Right lobe of liver (tissue), 6 donors: Measurements from ENCODE around the gene BCO2. TPM values are rescaled to one million over a fixed set of nuclear protein-coding genes. Genes with fewer than 3 reads are reported as not detected.
A peak's percentile ranks its signal among the peaks of the same experiment; 100 is the strongest.

Experiments used
- ATAC-seq, 4 donors: fragments of 200-7000 bp; cut with Tn5 transposase; one replicate each; pipeline ENCODE4 v1.9.1; 2020; ENCODE audit warnings: mild to moderate bottlenecking in 4 of 4, moderate library complexity in 4 of 4
- DNase-seq, 3 donors: peaks; one replicate each; pipeline ENCODE4 v3.0.0-alpha.2; 2020
- H3K27ac ChIP-seq, 3 donors: fragments of 200-600 bp; one replicate each; pipeline ENCODE4 v1.8.0; 2022
- H3K27me3 ChIP-seq, 2 donors: fragments of 200-600 bp; one replicate each; pipeline ENCODE4 v1.8.0; 2022
- H3K36me3 ChIP-seq, 4 donors: fragments of 200-600 bp; sonication (generic) in 1 of 4; one replicate each; pipeline versions ENCODE4 v1.5.1 to v1.8.0; 2017 to 2022; ENCODE audit warnings: control low read depth in 1 of 4
- H3K4me1 ChIP-seq, 4 donors: fragments of 200-600 bp; sonication (generic) in 1 of 4; one replicate each; pipeline versions ENCODE4 v1.5.1 to v1.8.0; 2017 to 2022; ENCODE audit warnings: control low read depth in 1 of 4
- H3K4me3 ChIP-seq, 3 donors: fragments of 200-600 bp; one replicate each; pipeline ENCODE4 v1.8.0; 2022
- H3K9me3 ChIP-seq, 4 donors: fragments of 200-600 bp; sonication (generic) in 1 of 4; one replicate each; pipeline versions ENCODE4 v1.5.1 to v1.8.0; 2017 to 2022; ENCODE audit warnings: control low read depth in 1 of 4
- POLR2A ChIP-seq: fragments of 450-650 bp; IDR thresholded peaks from one replicate; pipeline ENCODE4 v1.6.1; 2017; ENCODE audit warnings: antibody characterized with exemption, mild to moderate bottlenecking
- WGBS: methylation state at CpG from one replicate; pipeline ENCODE4 v1.1.6; 2018; ENCODE audit warnings: low coverage, low lambda C conversion rate; ENCODE audit not compliant: insufficient coverage; ENCODE audit errors: missing lambda C conversion rate; 5-methylcytosine and 5-hydroxymethylcytosine counted together
- intact Hi-C, 2 donors: fragments of 100-400 bp; cut with DNase I; formaldehyde crosslinking; loops; one replicate each; pipeline versions ENCODE4 v1.11.2 to v1.14.1; 2022
- total RNA-seq, 6 experiments: library from RNA; depleted of rRNA in 2 of 6; stranded (reverse); fragments of >200 nt in 2 of 6; fragmentation: NEBNext Ultra II Directional in 3 of 6; extraction: Animal tissue kit (Norgen Biotek cat#: 25700) in 3 of 6; gene quantifications; one replicate each; pipeline versions ENCODE4 v1.1.0 to v1.2.4, GENCODE V29; 2016 to 2023
- TF ChIP-seq, protein P1 (sequence below), 4 donors: fragments of 200-600 bp in 3 of 4; fragments of 450-650 bp in 1 of 4; IDR thresholded peaks; one replicate each; pipeline versions ENCODE4 v1.5.1 to v1.8.0; 2016 to 2022; ENCODE audit warnings: antibody characterized with exemption in 4 of 4, mild to moderate bottlenecking in 2 of 4
- donor health status: DM: no; HTN: yes; CAD: no.
- donor health status: DM: no; HTN: no; CAD: no.
- donor health status: DM: no; HTN: no; CAD: no.
- donor health status: DM: no; HTN: yes; CAD: no.
- donor health status: DM: no; HTN: yes; CAD: no.

Gene BCO2
- total RNA-seq, 6 experiments from 2014 or later: 33.3 to 118 (median 75.5) TPM

GRCh38 chr11:112235750-112236390 lies 60.6 kb downstream of the BCO2 start:
- DNase-seq (no peak), ATAC-seq (no peak)
- no peaks in the 10 kb centered on the region for H3K27me3 ChIP-seq
- TF ChIP-seq, protein P1, sequence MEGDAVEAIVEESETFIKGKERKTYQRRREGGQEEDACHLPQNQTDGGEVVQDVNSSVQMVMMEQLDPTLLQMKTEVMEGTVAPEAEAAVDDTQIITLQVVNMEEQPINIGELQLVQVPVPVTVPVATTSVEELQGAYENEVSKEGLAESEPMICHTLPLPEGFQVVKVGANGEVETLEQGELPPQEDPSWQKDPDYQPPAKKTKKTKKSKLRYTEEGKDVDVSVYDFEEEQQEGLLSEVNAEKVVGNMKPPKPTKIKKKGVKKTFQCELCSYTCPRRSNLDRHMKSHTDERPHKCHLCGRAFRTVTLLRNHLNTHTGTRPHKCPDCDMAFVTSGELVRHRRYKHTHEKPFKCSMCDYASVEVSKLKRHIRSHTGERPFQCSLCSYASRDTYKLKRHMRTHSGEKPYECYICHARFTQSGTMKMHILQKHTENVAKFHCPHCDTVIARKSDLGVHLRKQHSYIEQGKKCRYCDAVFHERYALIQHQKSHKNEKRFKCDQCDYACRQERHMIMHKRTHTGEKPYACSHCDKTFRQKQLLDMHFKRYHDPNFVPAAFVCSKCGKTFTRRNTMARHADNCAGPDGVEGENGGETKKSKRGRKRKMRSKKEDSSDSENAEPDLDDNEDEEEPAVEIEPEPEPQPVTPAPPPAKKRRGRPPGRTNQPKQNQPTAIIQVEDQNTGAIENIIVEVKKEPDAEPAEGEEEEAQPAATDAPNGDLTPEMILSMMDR (IDR thresholded peaks at IDR 0.05): no peak
- TF ChIP-seq POLR2A: no peak
- H3K4me3 ChIP-seq: no peak overlapping the region
- no peaks in the 10 kb centered on the region for H3K4me1 ChIP-seq
- no peak overlapping the region for H3K27ac ChIP-seq
- intact Hi-C loops: no loop called here
- 82% methylated on average over 6 of the region's 8 CpGs for WGBS
- peaks cover 10 to 65% (median 29%) of the 10 kb centered on the region in 4 donors for H3K36me3 ChIP-seq
- H3K9me3 ChIP-seq: no peaks in the 10 kb centered on the region

DNA sequence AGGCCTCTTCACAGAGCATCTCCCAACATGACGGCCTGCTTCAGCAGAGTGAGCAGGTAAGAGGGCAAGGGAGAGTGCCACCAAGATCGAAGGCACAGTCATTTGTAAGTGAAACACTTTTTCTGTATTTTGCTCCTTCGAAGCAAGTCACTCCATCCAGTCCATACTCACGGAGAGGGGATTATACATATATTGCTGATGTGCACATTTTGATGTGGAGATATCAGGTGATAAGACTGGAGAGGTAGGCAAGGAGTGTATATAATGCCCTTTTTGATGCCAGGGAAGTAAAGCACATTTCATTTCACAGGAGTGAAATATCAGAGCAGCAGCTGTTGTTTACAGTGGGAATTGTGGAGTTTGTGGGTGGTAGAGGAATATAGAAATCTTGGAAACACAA lies 62.1 kb downstream of the BCO2 start:
- no peak for DNase-seq
- H3K9me3 ChIP-seq: no peaks in the 10 kb centered on the region
- TF ChIP-seq, protein P1 (IDR thresholded peaks at IDR 0.05): no peak
- TF ChIP-seq POLR2A: no peak
- ATAC-seq: no peak
- H3K4me3 ChIP-seq: no peak overlapping the region
- no peaks in the 10 kb centered on the region for H3K27me3 ChIP-seq
- intact Hi-C loops: no loop called here
- H3K4me1 ChIP-seq: no peaks in the 10 kb centered on the region
- H3K27ac ChIP-seq: no peak overlapping the region
- 92% methylated on average over 3 of the region's 4 CpGs for WGBS
- peaks cover 10 to 59% (median 28%) of the 10 kb centered on the region in 4 donors for H3K36me3 ChIP-seq

DNA sequence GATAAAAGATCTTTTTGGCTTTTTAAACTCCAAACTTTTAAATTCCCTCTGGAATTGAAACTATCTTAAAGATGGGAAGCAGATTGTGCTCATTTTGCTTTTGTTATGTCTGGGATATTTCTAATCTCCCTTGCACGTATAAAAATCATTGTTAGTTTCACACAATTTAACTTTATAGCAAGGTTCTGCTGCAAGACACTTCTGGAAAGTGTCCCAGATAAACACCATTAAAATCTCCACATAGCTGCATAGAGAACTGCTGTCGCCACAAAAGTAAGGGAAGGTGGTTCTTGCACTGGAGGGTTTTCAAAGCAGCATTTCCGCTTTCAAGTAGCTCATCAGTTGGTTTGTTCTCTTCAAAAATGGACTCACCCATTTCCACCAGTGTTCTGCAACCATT lies 62.7 kb downstream of the BCO2 start:
- H3K4me3 ChIP-seq: no peak overlapping the region
- no peaks in the 10 kb centered on the region for H3K4me1 ChIP-seq
- no peak overlapping the region for H3K27ac ChIP-seq
- H3K36me3 ChIP-seq: peaks cover 10 to 53% (median 28%) of the 10 kb centered on the region in 4 donors
- ATAC-seq (no peak), DNase-seq (no peak)
- WGBS: 79% methylated on average over 3 of the region's 3 CpGs
- no peaks in the 10 kb centered on the region for H3K27me3 ChIP-seq
- intact Hi-C loops: no loop called here
- no peak for TF ChIP-seq POLR2A
- no peaks in the 10 kb centered on the region for H3K9me3 ChIP-seq

DNA sequence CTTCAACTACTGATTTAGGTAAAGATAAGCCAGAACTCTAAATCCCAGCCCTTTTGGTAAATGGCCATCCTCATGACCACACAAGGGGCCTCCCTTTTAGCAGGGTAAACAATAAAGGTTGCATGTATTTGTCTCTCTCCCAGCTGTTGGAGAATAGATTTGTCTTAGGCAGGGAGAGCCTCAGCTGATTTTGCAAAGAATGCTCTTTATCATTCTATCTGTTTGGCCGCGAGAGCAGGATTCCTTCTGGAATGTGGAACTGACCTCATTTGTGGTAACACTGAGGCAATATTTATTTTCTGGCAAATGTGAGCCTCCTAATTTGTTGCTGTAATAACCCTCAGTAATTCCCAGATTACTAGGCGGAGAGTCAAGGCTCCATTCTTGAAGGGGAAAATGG lies 66.2 kb downstream of the BCO2 start:
- DNase-seq: no peak
- Histone ChIP-seq H3K27ac (peak overlapping the region in 1 of 3 donors; percentile 20), H3K4me3 (no peak overlapping the region), H3K4me1 (no peaks in the 10 kb centered on the region), H3K36me3 (peaks cover 4 to 22% (median 15%) of the 10 kb centered on the region in 4 donors), H3K27me3 (no peaks in the 10 kb centered on the region), H3K9me3 (no peaks in the 10 kb centered on the region)
- peak in 2 of 4 donors; percentile 66 to 74 for ATAC-seq
- intact Hi-C loops: no loop called here
- TF ChIP-seq, protein P1 (IDR thresholded peaks at IDR 0.05): no peak
- no peak for TF ChIP-seq POLR2A
- WGBS: 47% methylated on average over 3 of the region's 3 CpGs

- 47% methylated on average over 4 of the region's 4 CpGs for WGBS
- intact Hi-C loops: no loop called here
- H3K27me3 ChIP-seq: no peaks in the 10 kb centered on the region
- ATAC-seq (peak in 1 of 4 donors; percentile 55), DNase-seq (no peak)
- H3K27ac ChIP-seq: no peak overlapping the region
- no peaks in the 10 kb centered on the region for H3K4me1 ChIP-seq
- no peak overlapping the region for H3K4me3 ChIP-seq
- no peaks in the 10 kb centered on the region for H3K36me3 ChIP-seq
- no peaks in the 10 kb centered on the region for H3K9me3 ChIP-seq
- TF ChIP-seq POLR2A: no peak
- TF ChIP-seq, protein P1 (IDR thresholded peaks at IDR 0.05): no peak
Observed at GRCh38 chr11:112247201-112247600, 71.9 kb downstream of the BCO2 start.
